ENCODE measurements around the gene TMEM120B.

GRCh38 chr12:121816925-121817647, 104.5 kb downstream of the TMEM120B start:
- no peak for TF ChIP-seq EZH2 (IDR thresholded peaks at IDR 0.05; ENCODE audit: low read length, unreplicated experiment)
- TF ChIP-seq CTCF (conservative IDR thresholded peaks at IDR 0.05; ENCODE audit: low read depth, low read length): no peak
